Testis (tissue), 3 donors: Measurements from ENCODE around the gene DHX8. TPM values are rescaled to one million over a fixed set of nuclear protein-coding genes. Genes with fewer than 3 reads are reported as not detected.
A peak's percentile ranks its signal among the peaks of the same experiment; 100 is the strongest.
"Not testable (repeated sequence)": the region's sequence is repeated elsewhere in the genome, so short reads cannot be mapped to it uniquely, and the experiment has no call there.

Experiments used
- DNase-seq: peaks from one replicate; pipeline ENCODE4 v3.0.0-alpha.2; 2019
- H3K27ac ChIP-seq, 2 donors: fragments of 200-600 bp; sonication (generic); one replicate each; pipeline ENCODE4 v1.5.1; 2019
- H3K27me3 ChIP-seq: fragments of 200-600 bp; sonication (generic); one replicate; pipeline ENCODE4 v1.5.1; 2019
- H3K36me3 ChIP-seq: fragments of 200-600 bp; sonication (generic); one replicate; pipeline ENCODE4 v1.5.1; 2017; ENCODE audit warnings: low read depth; ENCODE audit errors: missing control alignments
- H3K4me1 ChIP-seq: fragments of 200-600 bp; sonication (generic); one replicate; pipeline ENCODE4 v1.5.1; 2019
- H3K4me3 ChIP-seq, 2 donors: fragments of 200-600 bp; sonication (generic); one replicate each; pipeline ENCODE4 v1.5.1; 2017 to 2019
- H3K9me3 ChIP-seq: fragments of 200-600 bp; sonication (generic); one replicate; pipeline ENCODE4 v1.5.1; 2017
- CTCF ChIP-seq, 3 experiments: fragments of 450-650 bp in 2 of 3; fragments of 200-600 bp in 1 of 3; sonication (generic) in 1 of 3; IDR thresholded peaks; one replicate each; pipeline ENCODE4 v1.5.1; 2016 to 2019; ENCODE audit warnings: antibody characterized with exemption in 3 of 3, mild to moderate bottlenecking in 2 of 3, moderate library complexity in 1 of 3
- POLR2A ChIP-seq: fragments of 450-650 bp; IDR thresholded peaks from one replicate; pipeline ENCODE4 v1.6.1; 2017; ENCODE audit warnings: antibody characterized with exemption, mild to moderate bottlenecking, moderate library complexity
- WGBS, 2 donors: methylation state at CpG; one replicate each; pipeline ENCODE4 v1.1.5; 2018; 5-methylcytosine and 5-hydroxymethylcytosine counted together
- intact Hi-C: fragments of 100-400 bp; cut with DNase I; formaldehyde crosslinking; loops from one replicate; pipeline ENCODE4 v1.15.1; 2023; ENCODE audit warnings: low total_unique reads
- polyA plus RNA-seq: library from polyadenylated mRNA; stranded (reverse); fragments of 350-450 nt; fragmentation: Illumina TruSeq; extraction: RNeasy Lipid Tissue Mini Kit (QIAGEN cat#74804); gene quantifications from one replicate; pipeline ENCODE4 v1.2.3, GENCODE V29; 2014; ENCODE audit warnings: low read depth, low replicate concordance; ENCODE audit not compliant: insufficient read depth
- total RNA-seq, 2 donors: library from RNA; depleted of rRNA; stranded (reverse); fragments of >200 nt; gene quantifications; one replicate each; pipeline ENCODE4 v1.2.3, GENCODE V29; 2016

Gene DHX8
- total and polyA plus RNA-seq, 3 donors from 2014 or later, result 63.4 to 74.3 (median 68.0) TPM

GRCh38 chr17:43445009-43445589 is 38.7 kb upstream of the DHX8 start:
- intact Hi-C loops, result no loop called here
- no peak overlapping the region for H3K4me3 ChIP-seq
- 73 to 81% methylated on average over 5 of the region's 5 CpGs for WGBS, 2 donors
- no peak overlapping the region for H3K27ac ChIP-seq
- no peaks in the 10 kb centered on the region for H3K4me1 ChIP-seq
- no peak for DNase-seq
- no peaks in the 10 kb centered on the region for H3K27me3 ChIP-seq
- no peaks in the 10 kb centered on the region for H3K9me3 ChIP-seq
- no peaks in the 10 kb centered on the region for H3K36me3 ChIP-seq
- TF ChIP-seq CTCF (IDR thresholded peaks at IDR 0.05) (no peak), POLR2A (no peak)

GRCh38 chr17:43446773-43447172 is 37.0 kb upstream of the DHX8 start:
- WGBS, 2 donors, result 90 to 93% methylated on average over 5 of the region's 5 CpGs
- intact Hi-C loops, result no loop called here

GRCh38 chr17:43448720-43449469 is 34.9 kb upstream of the DHX8 start:
- no peaks in the 10 kb centered on the region for H3K36me3 ChIP-seq
- no peak for DNase-seq
- no peak overlapping the region for H3K27ac ChIP-seq
- TF ChIP-seq POLR2A (no peak), CTCF (IDR thresholded peaks at IDR 0.05) (no peak)
- H3K4me1 ChIP-seq, result no peaks in the 10 kb centered on the region
- WGBS, 2 donors, result 74 to 80% methylated on average over 7 of the region's 7 CpGs
- no peaks in the 10 kb centered on the region for H3K27me3 ChIP-seq
- intact Hi-C loops, result no loop called here
- H3K9me3 ChIP-seq, result no peaks in the 10 kb centered on the region
- no peak overlapping the region for H3K4me3 ChIP-seq

More at GRCh38 chr17:43446773-43447172, 37.0 kb upstream of the DHX8 start:
- H3K4me3 ChIP-seq, result no peak overlapping the region
- no peaks in the 10 kb centered on the region for H3K36me3 ChIP-seq
- DNase-seq, result no peak
- H3K27ac ChIP-seq, result no peak overlapping the region
- no peaks in the 10 kb centered on the region for H3K27me3 ChIP-seq
- H3K9me3 ChIP-seq, result no peaks in the 10 kb centered on the region
- H3K4me1 ChIP-seq, result no peaks in the 10 kb centered on the region
- TF ChIP-seq CTCF (IDR thresholded peaks at IDR 0.05), result no peak
- TF ChIP-seq POLR2A, result no peak

GRCh38 chr17:43449470-43450248 is 34.1 kb upstream of the DHX8 start:
- DNase-seq, result no peak
- 63 to 80% methylated on average over 8 of the region's 8 CpGs for WGBS, 2 donors
- H3K27me3 ChIP-seq, result no peaks in the 10 kb centered on the region
- H3K27ac ChIP-seq, result no peak overlapping the region
- H3K4me3 ChIP-seq, result no peak overlapping the region
- intact Hi-C loops, result no loop called here
- no peaks in the 10 kb centered on the region for H3K4me1 ChIP-seq
- H3K36me3 ChIP-seq, result no peaks in the 10 kb centered on the region
- TF ChIP-seq POLR2A (no peak), CTCF (IDR thresholded peaks at IDR 0.05) (no peak)
- no peaks in the 10 kb centered on the region for H3K9me3 ChIP-seq

DNA sequence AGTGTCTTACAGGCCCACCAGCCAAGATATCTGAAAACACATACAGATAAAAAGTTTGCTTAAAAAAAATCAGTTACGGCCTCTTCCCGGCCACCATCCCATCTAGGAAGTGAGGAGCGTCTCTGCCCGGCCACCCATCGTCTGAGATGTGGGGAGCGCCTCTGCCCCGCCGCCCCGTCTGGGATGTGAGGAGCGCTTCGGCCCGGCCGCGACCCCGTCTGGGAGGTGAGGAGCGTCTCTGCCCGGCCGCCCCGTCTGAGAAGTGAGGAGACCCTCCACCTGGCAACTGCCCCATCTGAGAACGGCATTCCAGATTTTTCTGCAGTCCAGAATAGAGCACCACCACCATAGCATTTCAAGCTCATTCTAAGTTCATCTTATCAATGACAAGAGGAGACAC is 33.0 kb upstream of the DHX8 start:
- H3K4me3 ChIP-seq, H3K27me3 ChIP-seq, H3K9me3 ChIP-seq, H3K27ac ChIP-seq, DNase-seq, intact Hi-C loops, H3K36me3 ChIP-seq, H3K4me1 ChIP-seq: not testable (repeated sequence)
- 69 to 75% methylated on average over 18 to 20 of the region's 20 CpGs for WGBS, 2 donors

GRCh38 chr17:43451741-43452140 is 32.0 kb upstream of the DHX8 start:
- H3K36me3 ChIP-seq, intact Hi-C loops, H3K27me3 ChIP-seq: not testable (repeated sequence)

More at GRCh38 chr17:43451741-43452140, 32.0 kb upstream of the DHX8 start:
- not testable (repeated sequence) for H3K9me3 ChIP-seq, DNase-seq, H3K27ac ChIP-seq, H3K4me1 ChIP-seq
- WGBS, 2 donors, result 71 to 86% methylated on average over 3 to 31 of the region's 32 CpGs
- H3K4me3 ChIP-seq, result peak overlapping the region in 1 of 2 donors; percentile 41
